Hematopoietic multipotent progenitor cell treated with erythropoietin and hydrocortisone succinate and interleukin-3 and kit ligand, for 8 days (in vitro differentiated cells): ENCODE results near the gene CTBP2.
A peak's percentile ranks its signal among the peaks of the same experiment; 100 is the strongest.
"Not testable (repeated sequence)": the region's sequence is repeated elsewhere in the genome, so short reads cannot be mapped to it uniquely, and the experiment has no call there.

Experiments used
- DNase-seq: peaks from one replicate; pipeline ENCODE4 v3.0.0-alpha.2; 2015

The CTBP2 gene

DNA sequence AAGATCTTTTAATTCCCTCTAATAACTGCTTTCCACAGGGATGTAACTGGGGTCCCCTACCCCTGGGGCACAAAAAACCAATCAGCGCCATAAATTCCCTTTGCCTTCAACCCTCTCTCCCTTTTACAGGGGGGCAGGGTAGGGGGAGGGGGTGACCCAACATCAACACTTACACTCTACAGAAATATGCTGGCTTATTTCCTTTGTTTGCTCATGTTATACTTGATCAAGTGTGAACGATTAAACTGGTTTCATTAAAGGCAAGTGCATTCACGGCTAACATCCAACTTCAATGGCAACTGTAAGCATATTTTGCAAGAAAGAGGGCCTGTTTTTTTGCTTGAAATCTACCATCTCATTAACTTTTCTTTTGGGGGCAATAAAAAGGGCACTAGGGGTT is 2.9 kb downstream of the CTBP2 start:
- peak; percentile 23 for DNase-seq

DNA sequence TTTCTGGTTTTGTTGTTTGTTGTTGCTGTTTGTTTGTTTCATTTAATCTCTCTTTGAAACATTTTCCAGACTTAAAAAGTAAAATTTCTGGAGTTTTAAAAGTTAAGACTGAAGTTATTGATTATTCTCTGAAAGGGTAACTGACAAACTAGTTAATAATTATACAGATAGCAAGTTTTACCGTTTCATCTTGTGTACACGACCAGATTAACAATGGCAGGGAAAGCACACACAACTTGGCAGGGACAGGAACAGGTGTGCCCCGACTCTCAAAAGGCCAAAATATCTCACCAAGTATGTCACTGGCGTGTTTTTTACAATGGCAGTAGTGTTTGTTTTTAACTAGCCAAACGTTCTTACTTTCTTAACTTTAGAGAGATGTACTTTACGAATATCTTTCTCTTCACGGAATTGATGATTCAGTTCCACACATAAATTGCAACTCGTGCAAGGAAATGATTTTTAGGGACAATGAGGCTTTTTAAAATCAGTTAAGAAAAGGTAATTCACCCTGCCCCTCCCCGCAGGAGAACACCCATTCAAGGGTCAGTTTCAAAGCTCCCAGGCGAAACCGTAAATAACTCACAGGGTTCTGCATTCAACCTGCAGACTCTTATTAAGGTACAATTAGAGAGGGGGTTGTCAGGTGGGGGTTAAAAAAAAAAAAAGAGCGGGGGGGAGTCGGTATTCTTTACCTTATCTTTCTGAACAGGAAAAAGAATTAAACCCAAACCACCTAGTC is 3.5 kb downstream of the CTBP2 start:
- DNase-seq = no peak

DNA sequence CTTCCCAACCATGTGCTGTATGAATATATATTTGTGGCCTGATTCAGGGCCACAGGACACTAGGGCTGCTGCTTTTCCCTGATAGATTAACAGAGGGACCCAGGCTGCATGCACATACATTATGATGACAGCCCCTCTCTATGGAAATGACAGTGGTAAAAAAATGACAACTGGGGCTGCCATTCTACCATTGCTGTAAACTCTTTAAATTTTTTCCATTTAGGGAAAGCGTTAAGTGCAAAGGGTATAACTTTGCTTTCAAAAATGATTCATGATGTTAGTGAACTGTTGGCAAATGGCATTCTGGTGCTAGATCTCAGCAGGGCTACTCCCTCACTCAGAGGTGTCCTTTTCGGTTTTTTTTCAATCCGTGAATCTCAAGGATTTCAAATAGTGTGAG is 4.2 kb downstream of the CTBP2 start:
- DNase-seq = peak; percentile 29

DNA sequence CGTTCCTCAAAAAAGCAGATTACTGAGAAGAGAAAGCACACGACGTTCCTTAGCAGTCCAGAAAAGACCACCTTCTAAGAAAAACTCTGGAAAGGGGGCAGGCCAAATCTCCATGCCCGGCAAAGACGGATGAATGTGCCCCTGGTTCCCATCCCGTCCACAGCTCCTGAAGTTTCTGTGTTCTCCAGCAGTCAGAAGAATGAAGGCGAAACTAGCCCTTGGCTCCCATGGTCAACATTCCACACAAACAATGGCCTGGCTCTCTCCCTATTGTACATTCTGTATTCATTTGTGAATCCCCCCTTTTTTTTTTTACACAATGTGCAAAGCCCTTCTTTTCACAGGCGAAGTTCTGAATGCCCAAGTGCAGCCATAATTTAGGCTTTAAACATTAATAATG is 5.3 kb downstream of the CTBP2 start:
- DNase-seq = no peak

DNA sequence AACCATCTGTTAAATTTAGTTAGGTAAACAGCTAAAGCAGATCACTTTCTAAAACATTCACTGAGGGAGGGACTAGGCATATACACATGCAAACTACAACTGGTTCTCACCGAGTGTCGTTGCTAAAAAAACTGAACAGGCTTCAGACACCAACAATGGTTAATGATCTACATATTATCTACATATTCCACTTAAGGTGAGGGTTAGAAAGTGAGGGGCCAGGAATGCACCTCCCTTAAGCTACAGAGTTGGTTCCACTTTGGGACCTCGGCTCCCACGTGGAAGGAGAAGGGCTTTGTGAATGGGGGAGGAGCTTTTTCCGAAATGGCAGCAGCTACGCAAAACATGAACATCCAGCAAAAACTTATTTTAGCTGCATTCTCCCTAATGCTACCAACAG is 5.8 kb downstream of the CTBP2 start:
- DNase-seq = peak; percentile 33

DNA sequence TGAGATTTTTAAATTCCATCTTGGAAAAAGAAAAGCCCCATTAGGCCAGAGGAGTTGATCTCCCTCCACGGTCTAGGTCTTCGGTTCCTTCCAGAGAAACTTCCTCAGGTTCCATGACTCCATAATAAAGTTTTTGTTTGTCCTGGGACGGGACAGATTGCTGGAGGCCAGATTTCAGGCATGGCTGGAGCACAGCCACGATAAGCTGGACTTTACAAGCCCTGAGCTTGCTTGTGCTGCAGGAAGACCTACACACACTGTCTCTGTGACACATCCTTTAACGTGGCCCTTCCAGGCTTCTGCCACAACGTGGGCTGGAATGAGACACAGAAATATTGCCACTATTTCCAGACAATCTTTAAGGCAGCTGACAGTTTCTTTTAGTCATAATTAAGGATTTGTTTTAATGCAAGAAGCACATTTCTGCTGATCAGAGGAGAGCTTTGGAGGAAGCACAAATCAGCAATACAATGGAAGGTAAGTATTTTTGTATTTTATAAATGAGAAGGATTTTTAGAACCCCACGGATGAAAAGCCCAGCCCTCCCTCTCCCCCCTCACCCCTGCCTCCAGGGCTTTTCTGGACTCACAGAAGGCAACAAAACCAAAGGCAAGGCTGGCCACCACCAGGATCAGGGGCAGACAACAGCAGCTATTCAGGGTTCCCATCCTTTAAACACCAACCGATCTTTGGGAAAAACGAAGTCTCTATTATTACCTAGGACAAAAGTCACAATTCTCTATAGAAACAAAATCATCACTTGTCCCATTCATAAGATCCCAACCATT is 6.5 kb downstream of the CTBP2 start:
- DNase-seq = no peak

DNA sequence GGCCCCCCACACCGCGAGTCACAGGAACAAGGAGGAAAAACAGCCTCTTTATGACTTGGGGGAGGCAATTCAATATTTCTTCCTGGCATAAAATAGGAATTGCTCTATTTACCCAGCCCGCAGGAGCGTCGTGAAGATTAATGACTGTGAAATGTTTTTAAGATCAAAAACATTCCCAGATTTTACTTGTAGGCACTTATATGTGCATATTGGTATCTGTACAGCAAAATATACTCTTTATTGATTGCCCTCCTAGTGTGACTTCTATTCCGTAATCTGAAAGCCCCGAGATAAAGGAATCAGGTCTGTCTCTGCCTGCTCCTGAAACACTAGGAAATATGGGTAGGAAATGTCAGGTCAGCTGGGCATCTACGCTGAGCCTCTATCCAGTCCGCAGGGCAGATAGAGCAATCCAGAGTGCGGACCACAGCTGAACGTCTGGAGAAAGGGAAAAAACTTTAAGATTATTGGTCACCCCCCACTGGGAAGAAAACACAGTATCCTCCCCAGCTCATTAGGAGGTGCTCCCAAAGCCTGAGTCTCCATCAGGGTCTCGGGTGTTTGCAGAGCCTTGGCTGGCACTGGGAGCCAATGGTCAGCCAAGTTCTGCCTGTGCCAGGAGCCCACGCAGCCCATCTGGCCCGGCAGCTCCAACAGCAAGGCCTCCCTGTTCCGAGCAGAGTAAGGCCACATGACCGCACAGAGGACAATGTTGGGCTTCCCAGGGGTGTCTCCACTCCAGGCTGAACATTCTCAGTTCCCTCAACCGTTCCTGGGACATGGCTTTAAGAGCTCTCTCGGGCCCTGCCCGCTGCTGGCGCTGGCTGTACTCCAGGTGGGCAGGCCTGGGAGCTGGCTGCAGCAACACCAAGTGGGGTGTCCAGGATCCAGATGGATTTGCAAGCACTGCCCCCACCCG is 7.7 kb downstream of the CTBP2 start:
- DNase-seq = no peak

DNA sequence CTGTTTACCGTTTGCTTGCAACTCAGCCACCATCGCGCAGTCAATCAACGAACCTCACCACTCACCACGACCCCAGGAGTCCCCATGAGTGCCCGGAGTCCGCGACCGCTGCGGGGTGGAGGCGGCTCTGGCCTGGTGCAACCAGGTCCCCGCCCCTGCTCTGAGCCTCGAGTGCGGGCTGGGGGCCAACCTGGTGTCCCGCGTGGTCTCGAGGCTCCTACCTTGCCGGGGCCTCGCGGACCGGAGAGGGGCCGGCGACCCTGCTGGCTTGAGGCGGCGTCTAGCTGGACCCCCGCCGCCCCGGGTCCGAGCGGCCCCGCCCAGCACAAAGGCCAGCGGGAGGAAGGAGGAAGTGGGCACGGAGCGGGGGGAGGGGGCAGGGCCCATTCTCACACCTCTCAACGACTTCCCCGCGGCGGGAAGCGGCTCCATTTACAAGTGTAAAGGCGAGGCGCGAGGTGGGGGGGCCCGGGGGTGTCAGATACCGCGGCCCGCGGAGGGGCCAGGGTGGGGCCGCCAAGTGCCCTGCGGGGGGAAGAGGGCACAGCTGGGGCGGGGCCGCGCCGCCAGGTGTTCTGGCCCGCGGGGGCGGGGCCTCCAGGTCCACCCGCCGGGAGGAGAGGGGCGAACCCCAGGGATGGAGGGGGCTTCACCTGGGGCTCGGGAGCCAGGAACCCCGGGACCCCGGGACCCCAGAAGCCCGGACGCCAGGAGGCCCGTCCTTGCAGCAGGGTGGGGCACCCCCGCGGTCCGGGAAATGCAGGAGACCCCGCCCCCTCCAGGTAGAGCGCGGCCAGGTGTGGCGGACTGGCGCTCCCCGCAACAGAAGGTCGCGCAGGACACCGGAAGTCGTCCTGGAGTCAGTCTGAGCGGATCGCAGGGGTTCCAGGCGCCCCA is 8.6 kb downstream of the CTBP2 start:
- peak; percentile 17 for DNase-seq

DNA sequence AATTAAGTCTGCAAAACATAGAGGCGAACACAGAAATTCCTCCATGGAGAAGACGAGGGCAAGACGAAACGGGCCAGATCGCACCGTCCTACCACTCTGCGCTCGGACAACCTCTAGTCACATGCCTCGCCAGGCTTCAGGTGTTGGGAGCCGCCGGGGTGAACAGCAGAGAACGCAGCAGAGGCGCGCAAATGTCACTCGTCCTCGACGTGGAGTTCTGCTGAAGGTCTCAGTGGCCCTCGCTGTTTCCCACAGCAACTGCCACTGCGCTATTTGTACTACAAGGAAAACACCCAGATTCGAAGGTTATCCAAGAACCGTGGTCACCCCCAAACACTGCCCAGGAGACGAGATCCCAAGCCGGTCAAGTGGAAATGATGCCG is 9.2 kb downstream of the CTBP2 start:
- DNase-seq = no peak

DNA sequence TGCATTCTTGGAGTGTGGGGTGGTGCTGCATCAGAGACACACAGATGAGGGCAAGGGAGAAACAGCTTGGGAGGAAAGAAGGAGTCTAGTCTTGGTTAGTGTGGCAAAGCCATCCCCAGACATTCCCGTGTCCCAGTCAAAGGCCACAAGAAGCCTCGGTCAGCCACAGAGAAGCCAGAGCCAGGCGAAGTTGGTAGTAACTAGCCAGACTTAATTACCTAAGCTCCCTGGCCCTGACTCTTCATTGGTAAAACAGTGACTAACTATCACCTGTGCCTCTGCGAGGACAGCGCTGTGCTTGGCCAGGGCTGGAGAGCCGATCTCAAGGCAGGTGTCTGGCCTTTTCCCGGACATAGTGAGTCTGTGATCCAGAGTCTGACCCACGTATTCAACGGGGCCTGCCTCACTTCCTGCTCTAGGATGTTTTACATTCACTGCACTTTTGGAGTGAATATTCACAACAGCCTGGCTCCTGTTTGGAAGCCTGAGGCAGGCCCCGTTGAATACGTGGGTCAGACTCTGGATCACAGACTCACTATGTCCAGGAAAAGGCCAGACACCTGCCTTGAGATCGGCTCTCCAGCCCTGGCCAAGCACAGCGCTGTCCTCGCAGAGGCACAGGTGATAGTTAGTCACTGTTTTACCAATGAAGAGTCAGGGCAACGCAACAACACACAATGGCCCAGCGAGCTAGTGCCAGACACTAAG is 9.8 kb downstream of the CTBP2 start:
- DNase-seq = not testable (repeated sequence)

DNA sequence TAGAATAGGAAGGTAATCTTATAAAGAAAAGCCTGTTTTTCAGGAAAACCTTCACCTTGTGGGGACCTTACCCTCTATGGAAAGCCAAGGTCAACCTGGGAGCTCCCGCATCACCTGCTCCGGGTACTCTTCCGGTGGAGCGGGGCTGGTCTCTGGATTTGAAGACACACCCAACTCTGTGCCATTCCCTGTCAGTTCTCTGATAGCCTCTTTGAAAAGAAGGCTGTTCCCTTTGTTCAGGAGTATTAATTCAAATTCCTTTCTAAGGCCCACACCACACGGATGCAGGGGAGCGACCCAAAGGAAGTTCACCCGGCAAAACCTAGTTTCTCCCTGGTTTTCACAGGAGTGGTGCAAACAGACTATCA is 10.7 kb downstream of the CTBP2 start:
- no peak for DNase-seq

DNA sequence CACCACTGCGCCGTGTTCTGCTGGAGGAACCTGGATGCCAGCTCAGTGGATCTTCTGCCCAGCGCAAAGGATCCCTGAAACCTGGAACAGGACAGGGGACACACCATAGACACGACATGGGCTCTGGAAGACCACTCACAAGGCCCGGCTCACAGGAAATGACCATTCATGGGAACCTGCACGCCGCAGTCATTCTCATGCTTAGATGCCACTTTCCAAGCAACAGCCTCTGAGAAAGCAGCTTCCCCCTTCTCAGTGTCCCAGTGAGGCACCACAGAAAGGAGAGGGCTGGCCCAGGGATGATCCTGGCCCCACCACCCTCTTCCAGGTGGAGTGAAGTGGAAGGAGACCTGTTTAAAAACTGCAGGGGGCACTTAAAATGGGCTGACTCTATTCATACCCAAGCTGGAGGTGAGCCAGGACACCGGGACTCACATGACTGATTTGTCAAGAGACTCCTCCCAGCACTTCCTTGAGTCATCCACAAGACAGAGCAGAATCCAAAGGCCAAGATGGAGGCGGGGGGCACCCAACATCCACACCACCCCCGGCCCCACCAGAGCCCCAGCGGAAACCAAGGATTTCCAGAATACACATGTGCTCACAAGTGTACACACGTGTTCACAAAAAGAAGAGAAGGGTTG is 11.2 kb downstream of the CTBP2 start:
- peak; percentile 92 for DNase-seq

DNA sequence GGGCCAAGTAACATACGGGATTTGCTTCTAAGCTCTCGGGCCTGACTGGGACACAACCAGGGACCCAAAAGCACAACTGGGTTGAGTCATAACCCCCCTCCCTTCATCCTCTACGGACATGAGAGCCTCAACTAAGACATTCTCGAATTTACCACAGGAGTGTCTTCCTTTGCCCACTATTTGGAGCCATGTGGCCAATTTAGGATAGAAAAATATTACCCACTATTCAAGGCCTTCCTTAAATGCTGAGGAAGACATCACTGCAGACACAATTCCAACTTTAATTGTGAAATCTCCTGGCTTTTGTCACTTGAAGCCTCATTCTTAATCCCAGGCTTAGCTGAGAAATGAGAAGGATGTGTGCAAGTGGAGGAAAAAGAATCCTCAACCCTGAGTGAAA is 11.8 kb downstream of the CTBP2 start:
- DNase-seq = no peak

DNA sequence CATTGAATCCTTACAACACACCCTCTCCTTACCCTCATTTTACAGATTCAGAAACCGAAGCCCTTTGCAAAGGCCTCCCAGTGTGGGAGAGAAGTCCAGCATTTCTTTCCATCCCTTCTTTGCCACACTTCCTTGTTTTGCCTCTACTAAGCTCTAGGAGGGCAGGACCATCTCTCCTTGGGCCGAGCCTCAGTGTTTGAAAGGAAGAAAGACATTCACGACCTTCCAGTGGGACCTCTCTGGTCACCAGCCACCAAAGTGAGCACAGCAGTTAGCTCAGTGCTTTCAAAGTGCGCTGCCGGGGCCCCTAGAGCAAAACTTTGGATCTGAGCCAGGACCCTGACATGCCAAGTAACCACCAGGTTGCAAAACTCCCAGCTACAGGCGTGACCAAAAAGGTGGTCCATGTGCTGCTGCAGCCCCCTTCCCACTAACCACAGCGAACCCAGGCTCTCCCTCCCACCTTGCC is 12.4 kb downstream of the CTBP2 start:
- peak; percentile 79 for DNase-seq

DNA sequence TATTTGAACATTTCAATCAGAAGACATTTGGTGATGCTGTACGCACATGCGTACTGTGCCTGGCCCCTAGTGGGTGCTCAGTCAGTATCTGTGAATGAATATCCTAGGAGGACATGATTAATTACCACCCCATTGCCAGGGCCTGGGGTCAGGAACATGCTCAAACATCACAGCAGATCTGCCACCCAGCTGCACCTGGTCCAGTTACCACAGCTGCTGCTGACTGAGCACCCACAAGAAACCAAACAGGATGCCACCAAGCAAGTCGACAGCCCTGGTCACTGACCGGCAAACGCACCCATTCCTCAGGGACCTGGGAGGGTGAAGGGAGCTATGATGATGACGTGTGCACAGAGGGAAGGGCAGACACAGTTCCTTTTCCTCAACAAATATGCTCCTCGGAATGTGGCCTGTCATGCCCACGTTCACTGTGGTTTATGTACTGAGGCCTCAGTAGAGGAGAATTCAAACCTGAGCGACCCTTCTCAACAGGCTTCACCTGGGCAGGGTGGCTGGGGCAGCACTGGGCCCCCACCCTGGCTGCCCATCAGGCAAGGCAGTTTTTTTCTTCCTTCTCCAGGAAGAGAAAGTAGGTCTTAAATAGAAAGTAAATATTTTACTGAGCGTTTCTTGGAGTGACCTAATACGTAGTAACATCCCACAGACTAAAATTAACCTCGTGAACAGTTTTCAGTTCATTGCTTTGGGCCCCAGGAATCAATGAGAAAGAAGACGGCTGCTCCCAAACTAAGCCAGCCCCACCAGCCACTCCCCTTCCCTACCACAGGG is 13.4 kb downstream of the CTBP2 start:
- DNase-seq = peak; percentile 33

DNA sequence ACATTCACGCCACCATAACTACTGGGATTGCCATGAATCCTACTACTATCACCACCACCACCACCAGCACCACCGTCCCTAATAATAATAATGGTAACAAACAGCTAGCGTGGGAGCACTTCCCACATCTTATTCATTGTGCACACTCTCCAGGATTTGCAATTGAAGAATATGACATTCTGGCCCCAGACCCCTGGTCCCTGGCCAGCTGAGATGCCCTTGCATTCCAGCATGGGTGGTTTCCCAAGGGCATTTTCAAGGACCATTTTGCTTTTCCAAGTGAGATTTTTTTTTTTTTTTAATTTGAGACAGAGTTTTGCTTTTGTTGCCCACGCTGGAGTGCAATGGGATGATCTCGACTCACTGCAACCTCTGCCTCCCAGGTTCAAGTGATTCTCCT is 14.7 kb downstream of the CTBP2 start:
- DNase-seq = no peak

DNA sequence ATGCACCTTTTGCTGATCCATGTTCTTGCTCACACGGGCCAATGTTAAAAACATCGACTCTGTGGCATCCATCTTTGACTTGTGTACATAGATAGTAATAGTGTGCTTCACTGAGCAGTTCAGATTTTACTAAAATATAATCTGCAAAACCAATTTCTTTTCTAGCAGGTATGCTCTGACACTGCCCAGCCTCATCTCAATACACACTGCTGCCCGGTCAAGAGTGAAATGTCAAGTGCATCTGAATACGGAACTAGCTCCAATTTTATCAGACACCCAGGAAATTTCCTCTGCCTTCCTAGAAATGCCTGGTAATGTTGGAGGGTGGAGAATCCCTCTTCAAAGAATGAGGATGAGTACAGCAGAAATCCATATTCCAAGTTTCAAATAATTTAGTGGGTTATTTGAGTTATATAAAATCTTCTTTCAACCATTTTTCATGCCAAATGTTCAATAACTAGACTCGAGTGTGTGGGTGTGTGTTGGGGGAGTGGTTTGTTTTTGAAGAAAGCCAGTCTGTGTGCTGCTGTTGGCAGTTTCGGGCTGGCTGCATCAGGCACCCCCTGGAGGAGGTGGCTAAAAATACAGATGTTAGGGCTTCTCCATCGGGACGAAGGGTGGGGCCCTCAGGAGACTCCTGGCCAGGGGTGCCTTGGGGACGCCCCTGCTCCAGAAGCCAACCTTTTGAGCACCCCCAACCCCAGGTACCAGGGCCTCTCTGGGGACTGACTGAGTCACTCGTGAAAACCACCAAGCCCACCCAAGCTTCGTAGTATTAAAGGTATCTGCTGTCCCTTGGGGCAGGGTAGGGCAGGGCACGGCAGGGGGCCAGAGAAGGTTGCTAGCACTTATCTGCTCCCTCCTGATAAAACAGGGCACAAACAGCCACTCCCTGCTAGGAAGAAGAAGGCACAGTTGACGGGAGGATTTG is 15.4 kb downstream of the CTBP2 start:
- DNase-seq = peak; percentile 92

DNA sequence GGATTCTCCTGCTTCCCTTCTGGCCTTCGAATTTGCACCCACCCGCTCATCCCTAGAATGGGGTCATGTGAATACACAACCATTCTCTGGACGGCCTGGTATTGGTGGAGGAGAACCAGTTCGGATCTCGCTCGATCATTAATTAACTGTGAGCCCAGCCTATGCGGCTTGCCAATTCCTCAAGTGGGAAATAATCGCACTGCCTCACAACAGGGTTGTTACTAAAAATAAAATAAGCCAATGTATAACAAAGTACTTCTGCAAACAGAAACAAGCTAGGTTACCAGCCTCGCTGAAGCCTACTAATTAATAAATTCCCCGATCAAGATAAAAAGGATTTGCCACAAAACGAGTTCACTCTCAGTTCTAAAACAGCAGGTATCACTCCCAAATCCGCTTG is 16.2 kb downstream of the CTBP2 start:
- no peak for DNase-seq

DNA sequence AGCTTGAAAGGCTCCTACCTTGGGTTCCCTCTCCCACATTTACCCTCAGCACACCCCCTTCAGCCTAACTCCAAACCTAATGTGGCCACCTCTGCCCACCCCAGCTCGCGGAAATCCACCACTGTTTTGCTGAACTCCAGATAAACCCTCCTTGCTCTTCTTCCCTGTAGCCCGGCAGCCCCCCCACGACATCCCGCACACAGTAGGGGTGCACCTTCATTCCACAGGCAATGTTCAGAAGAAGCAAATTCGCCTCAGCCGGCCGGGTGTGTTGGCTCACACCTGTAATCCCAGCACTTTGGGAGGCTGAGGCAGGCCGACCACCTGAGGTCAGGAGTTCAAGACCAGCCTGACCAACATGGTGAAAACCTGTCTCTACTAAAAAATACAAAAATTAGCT is 17.4 kb downstream of the CTBP2 start:
- DNase-seq = no peak
